ENCODE data around the gene FAM163B.

DNA sequence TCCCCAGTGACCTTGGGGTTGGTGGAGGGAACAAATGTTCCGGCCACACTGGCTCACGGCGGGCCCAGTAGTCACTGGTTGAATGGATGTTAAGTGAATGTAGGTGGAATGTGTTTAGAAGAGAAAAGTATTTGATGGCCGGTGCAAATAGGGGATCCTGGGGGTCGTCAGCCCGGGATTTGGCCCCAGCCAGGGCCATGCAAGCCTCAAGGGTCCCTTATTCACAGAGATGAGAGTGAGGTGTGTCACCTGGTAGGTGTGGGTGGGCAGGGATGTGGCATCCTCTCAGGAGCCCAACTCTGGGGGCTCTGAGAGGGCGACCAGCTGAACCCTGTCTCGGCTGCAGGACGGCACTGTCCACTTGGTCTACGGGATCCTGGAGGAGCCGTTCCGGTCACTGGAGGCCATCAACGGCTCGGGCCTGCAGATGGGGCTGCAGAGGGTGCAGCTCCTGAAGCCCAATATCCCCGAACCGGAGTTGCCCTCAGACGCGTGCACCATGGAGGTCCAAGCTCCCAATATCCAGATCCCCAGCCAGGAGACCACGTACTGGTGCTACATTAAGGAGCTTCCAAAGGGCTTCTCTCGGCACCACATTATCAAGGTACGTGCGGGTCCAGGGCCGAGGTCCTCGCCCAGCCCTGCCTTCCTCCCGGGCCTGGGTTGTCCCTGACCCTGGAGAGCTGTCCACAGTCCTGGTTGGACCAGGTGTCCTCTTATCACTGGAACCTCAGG is 32.8 kb upstream of the FAM163B start:
- TF ChIP-seq YY1 (IDR thresholded peaks at IDR 0.05) = no peak
- TF ChIP-seq, protein P1, sequence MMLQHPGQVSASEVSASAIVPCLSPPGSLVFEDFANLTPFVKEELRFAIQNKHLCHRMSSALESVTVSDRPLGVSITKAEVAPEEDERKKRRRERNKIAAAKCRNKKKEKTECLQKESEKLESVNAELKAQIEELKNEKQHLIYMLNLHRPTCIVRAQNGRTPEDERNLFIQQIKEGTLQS (IDR thresholded peaks at IDR 0.05) = no peak
- TF ChIP-seq, protein P2, sequence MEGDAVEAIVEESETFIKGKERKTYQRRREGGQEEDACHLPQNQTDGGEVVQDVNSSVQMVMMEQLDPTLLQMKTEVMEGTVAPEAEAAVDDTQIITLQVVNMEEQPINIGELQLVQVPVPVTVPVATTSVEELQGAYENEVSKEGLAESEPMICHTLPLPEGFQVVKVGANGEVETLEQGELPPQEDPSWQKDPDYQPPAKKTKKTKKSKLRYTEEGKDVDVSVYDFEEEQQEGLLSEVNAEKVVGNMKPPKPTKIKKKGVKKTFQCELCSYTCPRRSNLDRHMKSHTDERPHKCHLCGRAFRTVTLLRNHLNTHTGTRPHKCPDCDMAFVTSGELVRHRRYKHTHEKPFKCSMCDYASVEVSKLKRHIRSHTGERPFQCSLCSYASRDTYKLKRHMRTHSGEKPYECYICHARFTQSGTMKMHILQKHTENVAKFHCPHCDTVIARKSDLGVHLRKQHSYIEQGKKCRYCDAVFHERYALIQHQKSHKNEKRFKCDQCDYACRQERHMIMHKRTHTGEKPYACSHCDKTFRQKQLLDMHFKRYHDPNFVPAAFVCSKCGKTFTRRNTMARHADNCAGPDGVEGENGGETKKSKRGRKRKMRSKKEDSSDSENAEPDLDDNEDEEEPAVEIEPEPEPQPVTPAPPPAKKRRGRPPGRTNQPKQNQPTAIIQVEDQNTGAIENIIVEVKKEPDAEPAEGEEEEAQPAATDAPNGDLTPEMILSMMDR (IDR thresholded peaks at IDR 0.05; ENCODE audit: low read depth, low read length, missing input control) = no peak
- TF ChIP-seq, protein P3, sequence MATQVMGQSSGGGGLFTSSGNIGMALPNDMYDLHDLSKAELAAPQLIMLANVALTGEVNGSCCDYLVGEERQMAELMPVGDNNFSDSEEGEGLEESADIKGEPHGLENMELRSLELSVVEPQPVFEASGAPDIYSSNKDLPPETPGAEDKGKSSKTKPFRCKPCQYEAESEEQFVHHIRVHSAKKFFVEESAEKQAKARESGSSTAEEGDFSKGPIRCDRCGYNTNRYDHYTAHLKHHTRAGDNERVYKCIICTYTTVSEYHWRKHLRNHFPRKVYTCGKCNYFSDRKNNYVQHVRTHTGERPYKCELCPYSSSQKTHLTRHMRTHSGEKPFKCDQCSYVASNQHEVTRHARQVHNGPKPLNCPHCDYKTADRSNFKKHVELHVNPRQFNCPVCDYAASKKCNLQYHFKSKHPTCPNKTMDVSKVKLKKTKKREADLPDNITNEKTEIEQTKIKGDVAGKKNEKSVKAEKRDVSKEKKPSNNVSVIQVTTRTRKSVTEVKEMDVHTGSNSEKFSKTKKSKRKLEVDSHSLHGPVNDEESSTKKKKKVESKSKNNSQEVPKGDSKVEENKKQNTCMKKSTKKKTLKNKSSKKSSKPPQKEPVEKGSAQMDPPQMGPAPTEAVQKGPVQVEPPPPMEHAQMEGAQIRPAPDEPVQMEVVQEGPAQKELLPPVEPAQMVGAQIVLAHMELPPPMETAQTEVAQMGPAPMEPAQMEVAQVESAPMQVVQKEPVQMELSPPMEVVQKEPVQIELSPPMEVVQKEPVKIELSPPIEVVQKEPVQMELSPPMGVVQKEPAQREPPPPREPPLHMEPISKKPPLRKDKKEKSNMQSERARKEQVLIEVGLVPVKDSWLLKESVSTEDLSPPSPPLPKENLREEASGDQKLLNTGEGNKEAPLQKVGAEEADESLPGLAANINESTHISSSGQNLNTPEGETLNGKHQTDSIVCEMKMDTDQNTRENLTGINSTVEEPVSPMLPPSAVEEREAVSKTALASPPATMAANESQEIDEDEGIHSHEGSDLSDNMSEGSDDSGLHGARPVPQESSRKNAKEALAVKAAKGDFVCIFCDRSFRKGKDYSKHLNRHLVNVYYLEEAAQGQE (IDR thresholded peaks at IDR 0.05) = no peak
- no peak for TF ChIP-seq TAF1 (conservative IDR thresholded peaks at IDR 0.05)
- no peak for TF ChIP-seq SP1 (IDR thresholded peaks at IDR 0.05)

Measured in liver (tissue), 3 donors.